Islet of Langerhans (tissue), 1 donor: Measurements from ENCODE around the gene SERPINA4.

ENCODE experiments used
- FAIRE-seq: peaks from one replicate; lab custom pipeline; 2011; peaks lifted over from hg19 to GRCh38; lab: Jason Lieb, UNC

Gene SERPINA4

DNA sequence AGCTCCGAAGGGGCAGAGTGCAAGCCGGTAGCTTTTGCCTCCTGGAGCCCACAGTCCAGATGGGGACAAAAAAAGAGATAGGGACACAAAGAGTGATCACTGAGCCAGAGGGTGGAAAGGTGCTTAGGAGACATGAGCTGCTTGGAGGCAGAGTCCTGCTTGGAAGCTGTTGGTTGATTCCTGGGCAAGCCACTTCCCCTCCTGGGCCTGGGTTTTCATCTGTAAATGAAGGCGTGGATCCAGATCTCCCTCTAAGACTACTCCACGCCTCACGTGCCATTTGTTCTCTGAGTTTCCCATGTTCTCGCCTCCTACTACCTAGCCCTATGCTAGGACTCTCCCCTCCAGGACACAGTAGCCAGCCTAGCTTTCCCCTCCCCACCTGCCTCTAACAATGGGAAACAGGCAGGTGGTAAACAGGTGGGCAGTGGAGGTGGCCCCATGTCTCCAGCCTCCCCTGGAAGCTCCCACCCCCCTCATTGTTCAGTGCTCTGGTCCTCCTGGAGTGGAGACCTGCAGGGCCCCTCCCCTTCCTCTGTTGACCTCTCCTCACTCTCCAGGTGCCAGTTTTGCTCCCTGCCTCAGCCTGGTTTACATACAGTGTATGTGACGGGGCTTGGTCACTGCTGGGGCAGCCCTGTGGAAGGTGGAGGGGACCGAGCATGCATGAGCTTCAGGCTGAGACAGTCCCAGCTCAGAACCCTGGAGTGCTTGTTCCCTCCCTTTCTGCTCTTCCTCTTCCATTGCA is 54.8 kb downstream of the SERPINA4 start:
- no peak for FAIRE-seq

DNA sequence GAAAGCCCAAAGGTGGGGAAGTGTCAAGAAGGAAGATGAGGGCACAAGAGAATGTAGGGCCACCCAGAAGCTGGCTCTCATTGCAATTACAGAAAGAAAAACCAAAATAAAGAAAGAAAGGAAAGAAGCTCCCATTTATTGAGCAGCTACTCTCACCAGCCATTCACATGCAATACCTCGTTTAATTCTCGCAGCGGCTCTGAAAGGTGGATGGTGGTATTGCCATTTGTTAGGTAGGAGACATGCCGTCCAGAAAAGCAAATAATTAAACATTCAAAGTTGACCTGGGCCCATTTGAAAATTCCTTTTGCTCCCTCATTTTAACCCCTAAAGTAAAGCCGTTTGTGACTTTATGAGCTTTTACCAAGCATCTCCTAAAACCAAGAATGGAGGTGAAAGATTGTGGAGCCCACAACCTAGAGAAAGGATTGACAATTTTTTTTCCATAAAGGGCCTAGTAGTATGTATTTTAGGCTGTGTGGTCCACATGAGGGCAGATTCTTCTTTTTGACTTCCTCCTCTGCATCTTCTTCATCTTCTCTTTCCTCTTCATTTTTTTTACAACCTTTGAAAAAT is 56.2 kb downstream of the SERPINA4 start:
- no peak for FAIRE-seq

DNA sequence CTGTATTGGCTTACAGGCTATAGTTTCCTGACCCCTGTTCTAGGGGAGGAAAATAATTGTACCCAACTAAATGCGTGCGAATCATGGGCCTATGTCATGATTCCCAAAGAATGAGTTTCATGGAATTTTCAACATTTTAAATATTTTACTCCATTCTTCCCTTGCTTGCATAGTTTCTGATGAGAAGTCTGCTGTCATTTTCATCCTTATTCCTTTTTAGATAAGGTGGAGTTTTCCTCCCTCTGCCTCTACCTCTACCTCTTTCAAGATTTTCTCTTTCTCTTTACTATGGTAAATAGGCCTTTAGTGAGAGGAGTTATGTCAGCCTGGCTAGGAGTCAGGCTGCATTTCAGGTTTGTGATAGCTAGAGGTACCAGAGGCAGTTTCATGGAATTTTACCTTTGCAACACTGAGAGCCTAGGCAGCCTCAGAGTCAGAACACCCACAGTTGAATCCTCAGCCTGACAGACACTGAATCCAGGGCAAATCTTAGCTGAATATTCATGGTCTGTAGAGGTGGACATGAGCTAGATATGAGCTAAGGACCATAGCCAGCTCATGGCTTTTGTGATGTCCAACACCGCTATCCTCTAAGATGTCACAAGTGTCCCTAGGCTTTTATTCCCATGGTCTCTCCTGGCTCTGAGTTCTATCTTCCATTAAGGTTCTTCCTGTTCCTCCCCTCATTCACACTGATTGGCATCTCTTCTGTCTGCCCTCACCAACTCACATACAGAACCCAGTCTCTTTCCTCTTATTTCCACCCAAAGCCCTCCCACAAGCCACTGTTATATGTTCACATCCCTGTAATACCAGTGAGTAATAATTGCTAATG is 57.0 kb downstream of the SERPINA4 start:
- no peak for FAIRE-seq

DNA sequence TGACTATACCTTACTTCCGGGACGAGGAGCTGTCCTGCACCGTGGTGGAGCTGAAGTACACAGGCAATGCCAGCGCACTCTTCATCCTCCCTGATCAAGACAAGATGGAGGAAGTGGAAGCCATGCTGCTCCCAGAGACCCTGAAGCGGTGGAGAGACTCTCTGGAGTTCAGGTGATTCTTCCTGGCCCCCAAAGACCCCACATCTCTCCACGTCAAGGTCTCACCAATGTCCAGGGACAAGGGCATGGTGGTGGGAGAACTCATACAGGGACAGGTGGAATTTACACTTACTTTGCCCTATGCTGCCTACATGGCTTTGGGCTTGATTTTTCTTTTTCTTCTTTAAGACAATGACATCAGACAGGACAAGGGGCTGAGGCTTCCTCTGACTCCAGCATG is 58.1 kb downstream of the SERPINA4 start:
- FAIRE-seq = no peak
